RCC 7860 (cell line): ENCODE measurements around the gene UAP1L1.

Experiments used
- DNase-seq: peaks from one replicate; pipeline ENCODE4 v3.0.0-alpha.2; 2015; ENCODE audit warnings: low spot score
- FAIRE-seq: peaks from 2 replicates; lab custom pipeline; 2012; peaks lifted over from hg19 to GRCh38; lab: Jason Lieb, UNC

The UAP1L1 gene

GRCh38 chr9:137128158-137128861 is 51.0 kb downstream of the UAP1L1 start:
- DNase-seq (no peak), FAIRE-seq (no peak)

- DNase-seq (peak; percentile 37), FAIRE-seq (no peak)
Observed at GRCh38 chr9:137128862-137129455, 51.6 kb downstream of the UAP1L1 start.

- peak; percentile 87 for DNase-seq
- FAIRE-seq = no peak
Observed at GRCh38 chr9:137129456-137130175, 52.3 kb downstream of the UAP1L1 start.

- FAIRE-seq (no peak), DNase-seq (no peak)
Observed at GRCh38 chr9:137130176-137130755, 52.9 kb downstream of the UAP1L1 start.
